Amniotic epithelial cell (primary cell): ENCODE data around the gene DOCK9.

ENCODE experiments used
- DNase-seq: peaks from one replicate; pipeline ENCODE4 v3.0.0-alpha.2; 2010; ENCODE audit warnings: low read depth

DOCK9 gene

DNA sequence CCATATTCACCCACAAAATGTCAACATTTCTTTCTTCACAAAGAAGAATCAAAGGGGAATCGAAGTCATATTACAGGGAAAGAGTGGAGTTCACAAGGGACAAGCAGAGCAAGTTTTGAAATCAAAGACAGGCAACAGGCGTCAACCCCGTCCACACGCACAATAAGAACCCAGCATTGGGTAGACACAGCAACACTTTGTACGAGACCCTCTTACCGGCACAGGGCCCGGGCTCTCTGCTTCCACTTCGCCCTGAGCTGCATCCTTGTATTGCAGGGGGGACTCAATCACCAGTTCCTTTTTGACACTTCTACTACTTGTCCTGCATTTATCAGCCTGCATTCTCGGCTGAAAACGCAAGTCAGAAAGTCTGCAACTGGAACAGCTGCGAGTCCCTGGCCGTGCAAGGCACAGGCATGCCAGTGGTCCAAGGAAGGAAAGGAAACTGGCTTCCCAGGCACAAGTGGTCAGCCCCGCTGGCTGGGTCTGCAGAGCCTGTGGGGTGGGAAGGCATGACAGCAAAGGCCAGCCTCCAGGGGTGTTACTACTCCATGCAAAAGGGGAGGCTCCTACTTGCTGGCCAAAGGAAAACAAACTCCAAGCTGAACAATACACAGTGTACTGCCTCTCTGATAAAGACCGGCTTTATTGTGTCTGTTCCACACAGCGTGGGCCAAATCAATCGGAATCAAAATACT lies at the start of gene DOCK9:
Gene DOCK9, minus strand, starts transcription at position 497 of the 698 bp plus-strand sequence. Its CDS starts 155 bp downstream, at position 342.
- DNase-seq: peak; percentile 76

- no peak for DNase-seq
These were observed 49.4 kb upstream of the DOCK9 start for GRCh38 chr13:99027260-99027659.

DNA sequence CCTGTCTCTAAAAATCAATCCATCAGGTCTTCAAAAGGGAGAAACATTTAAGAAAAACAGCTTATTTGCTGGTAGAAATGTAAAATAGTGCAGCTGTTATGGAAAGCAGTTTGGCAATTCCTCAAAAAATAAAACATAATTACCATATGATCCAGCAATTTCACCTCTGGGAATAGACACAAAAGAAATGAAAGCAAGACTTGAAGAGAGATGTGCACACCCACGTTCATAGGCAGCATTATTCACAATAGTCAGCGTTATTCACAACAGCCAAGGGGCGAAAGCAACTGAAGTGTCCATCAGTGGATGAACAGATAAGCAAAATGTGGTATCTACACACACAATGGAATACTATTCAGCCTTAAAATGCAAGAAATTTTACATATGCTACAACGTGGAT lies 45.1 kb upstream of the DOCK9 start:
- no peak for DNase-seq

DNA sequence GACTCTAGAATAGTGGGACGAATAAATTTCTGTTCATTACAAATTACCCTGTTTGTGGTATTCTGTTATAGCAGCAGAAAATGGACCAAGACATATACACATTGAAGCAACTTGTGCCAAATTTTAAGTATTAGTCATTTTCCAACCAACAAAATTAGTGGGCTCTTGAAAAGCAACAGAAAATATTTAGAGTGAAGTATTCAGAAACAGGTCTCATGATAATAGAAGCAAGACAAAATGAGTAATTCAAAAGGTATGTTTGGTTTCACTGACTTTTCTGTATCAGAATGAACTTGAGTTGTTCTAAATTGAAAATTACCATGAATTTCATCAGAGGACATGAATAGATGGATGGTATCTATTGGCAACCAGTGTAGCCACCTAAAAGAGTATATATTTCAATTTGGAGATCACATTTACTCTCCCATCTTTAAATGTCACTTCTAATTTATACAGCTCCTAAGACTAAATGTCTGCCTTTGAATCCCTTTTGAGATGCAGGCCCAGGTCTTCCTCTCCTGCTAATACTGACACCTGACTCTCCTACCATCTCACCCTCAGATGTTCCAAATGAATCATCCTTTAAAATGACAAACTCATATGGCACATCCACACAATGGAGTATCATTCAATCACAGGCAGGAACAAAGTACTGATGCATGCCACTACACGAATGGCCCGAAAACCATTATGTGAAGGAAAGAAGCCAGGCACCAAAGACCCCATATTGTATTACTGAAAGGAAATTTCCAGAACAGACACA lies 40.7 kb upstream of the DOCK9 start:
- DNase-seq: peak; percentile 49

DNA sequence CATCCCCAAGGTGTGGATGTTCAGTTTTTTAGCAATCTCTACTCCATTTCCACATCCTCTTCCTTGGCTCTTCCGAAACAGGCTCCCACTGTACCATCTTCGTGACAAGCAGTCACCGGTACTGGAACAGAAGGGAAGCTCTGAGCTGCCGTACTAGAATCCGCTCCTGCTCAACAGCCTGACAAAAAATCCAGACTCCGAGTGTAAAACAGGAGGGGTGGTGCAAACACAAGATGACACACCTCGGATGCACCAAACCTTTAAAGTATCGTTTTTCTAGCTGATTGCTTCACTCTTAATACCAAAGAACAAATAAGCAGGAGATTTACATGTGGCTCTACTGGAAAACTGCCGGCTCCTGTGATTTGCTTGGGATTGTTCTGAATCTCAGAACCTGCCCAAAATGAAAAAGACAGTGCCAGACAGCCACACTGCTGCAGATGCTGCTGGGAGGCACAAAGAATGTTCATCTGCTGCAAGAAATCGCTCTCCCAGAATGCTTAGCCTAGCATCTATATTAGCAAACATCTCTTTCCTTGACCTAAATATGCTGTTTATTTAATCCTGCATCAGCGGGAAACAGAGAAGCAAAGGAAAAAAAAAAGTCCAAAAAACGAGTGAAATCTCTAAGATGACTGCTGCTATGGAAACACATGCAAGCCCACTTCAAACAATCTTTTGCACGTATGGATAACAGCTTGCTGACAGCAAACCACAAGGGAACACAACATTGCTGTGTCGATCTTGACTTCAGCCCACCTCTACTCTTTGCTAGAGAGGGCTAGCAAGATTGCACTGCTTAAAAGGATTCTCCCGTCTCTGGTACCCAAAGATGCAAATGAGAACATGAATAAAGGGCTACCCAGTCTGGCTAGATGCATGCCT lies 38.0 kb upstream of the DOCK9 start:
- DNase-seq: no peak

GRCh38 chr13:99014522-99014921 lies 36.7 kb upstream of the DOCK9 start:
- no peak for DNase-seq

DNA sequence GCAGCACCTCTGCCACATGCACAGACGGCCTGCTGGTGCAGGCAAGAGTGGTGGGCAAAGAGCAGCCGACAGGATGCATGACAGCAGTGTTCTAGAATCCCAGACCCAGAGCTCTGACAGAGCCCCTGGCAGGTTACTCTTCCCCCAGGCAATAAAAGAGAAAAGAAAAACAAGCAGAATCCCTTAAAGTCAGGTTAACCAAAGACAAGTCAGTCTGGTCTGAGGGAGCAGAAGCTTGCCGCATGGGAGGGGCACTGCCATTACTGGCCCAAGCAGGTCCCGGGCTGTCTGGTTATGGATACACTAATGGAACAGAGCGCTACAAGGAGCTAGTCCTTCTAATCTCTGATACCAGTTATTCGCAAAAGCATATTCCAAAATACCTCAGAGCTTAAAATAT lies 36.1 kb upstream of the DOCK9 start:
- no peak for DNase-seq

GRCh38 chr13:99012539-99012938 lies 34.7 kb upstream of the DOCK9 start:
- DNase-seq: no peak

DNA sequence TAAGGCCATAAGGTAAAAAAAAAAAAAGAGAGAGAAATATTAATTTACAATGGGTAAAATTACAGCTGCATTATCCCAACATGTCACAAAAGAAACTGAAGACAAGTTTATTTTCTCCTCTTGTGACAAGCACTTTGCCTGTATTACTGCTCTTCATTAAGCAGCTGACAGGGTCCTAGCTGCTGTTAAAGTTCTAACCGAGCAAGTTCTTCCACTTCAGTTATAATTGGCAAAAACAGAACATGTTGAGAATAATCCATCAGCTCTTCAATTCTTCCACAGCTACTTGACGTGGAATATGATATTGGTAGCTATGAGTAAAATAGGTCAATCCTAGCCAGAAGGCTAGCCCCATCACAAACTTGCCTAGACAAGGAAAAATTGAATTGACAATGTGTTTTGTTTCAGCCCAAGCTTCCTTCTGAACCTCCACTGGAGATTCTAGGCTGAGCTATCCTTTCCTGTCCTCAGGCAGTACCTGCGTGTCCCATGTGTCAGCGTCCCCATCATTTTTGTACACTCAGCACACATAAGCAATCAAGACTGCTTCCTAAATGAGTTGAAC lies 32.2 kb upstream of the DOCK9 start:
- DNase-seq: no peak

GRCh38 chr13:99008577-99008976 lies 30.7 kb upstream of the DOCK9 start:
- no peak for DNase-seq

DNA sequence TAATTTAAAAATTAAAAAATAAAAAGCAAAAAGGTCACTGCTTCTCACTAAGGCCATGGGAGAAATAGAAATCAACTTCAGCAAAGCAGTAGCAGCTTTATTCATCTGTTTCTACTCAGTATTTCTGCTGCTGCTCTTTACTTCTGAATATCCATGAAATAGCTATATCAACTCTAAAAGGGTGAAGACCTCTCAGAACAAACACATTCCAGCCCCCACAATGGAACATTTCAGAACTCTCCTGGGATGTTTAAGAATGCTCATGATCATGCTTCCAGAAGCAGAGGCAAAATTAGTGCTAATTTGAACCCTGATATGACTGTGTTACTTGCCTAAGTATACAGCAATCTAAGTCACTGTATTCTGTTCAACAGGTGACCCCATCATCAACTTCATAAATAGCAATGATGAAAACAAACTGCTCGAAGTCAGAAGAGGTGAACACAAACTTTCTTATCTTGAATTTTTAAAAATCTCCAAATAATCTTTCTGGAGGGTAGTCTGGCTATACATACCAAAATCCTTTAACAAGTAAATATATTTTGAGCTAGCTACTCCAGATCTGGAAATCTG lies 29.6 kb upstream of the DOCK9 start:
- DNase-seq: no peak

GRCh38 chr13:99005609-99006008 lies 27.7 kb upstream of the DOCK9 start:
- DNase-seq: peak; percentile 35

GRCh38 chr13:99004978-99005377 lies 27.1 kb upstream of the DOCK9 start:
- DNase-seq: no peak

DNA sequence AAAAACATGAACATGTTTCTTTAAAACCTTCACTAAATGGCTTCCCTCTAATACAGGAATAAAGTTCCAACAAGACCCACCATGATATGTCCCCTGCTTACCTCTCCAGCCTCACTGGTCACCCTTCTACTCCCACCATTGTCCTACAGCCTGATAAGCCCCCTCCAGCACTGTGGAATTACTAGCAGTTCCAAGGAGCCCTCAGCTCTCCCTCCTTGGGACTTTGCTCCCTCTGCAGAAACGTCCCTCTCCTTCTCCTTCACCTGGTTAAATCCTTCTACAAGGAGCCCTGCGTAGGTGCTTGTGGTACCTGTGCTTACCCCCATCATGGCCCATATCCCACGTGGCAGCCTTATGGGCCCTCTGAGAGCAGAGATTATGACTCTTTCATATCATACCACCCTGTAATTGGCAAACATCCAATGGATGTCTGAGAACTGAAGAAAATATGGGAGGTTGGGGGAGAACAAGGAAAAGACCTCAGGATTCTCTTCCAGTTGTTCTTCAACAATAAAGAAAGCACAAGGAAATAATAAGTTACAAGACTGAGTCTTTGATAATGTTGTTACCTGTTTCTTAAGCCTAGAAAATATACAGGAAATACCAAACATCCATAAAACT lies 26.1 kb upstream of the DOCK9 start:
- peak; percentile 20 for DNase-seq

- no peak for DNase-seq
These were observed 25.3 kb upstream of the DOCK9 start for GRCh38 chr13:99003186-99003585.

DNA sequence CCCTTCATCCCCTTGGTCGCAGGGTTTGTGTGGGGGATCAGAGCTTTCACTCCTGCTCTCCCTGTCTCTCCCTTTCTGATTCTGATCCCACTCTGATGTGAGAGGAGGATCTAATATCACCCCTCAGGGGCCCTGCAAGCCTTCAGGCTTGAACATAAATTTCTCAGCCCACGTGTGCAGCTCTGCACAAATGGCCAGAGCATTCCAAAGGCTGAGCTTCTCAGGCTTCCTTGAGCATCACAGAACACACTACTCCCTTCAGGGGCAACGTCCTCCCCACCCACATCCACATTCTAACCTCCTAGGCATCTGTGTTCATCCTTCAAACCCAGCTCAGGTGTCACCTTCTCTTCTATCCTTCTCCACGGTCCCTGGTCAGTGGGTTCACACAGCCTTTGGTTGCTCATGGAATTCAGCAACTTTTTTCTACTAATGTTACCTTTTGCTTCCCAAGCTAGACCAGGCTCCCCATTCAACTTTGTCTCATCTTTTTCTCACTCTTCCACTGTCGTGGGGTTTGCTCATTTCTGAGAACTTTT lies 24.4 kb upstream of the DOCK9 start:
- no peak for DNase-seq

DNA sequence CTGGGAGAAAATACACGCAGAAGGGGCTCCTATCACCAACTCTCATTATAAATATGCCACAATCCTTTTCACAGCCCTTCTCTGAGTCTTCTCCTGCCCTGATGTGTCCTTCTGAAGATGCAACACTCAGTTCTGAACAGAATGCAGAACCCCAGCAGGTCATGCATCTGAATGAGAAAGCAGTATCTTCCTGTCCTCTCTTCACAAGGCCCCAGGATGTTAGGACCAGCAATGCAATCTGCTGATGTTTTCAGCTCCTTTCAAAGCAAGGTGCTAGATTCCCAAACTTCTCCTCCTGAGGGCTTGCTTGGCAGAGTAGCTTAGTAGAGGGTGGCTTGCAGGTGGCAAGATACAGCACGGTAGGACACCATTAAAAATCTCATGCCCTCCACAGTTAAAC lies 22.3 kb upstream of the DOCK9 start:
- DNase-seq: no peak

DNA sequence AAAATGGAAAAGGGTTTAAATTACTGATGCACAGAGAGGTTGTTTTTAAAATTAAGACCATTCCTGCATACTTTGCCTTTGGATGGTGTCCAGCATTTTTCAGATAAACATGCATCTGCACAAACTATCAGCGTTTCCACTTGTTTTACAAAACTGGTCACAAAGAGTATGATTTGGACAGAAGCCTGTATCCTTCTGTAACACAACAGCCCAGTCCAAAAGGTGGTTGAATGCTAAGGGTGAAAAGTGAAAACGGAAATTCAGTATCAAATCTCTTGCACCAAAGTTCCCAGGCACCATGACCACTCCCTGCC lies 21.7 kb upstream of the DOCK9 start:
- DNase-seq: peak; percentile 26

DNA sequence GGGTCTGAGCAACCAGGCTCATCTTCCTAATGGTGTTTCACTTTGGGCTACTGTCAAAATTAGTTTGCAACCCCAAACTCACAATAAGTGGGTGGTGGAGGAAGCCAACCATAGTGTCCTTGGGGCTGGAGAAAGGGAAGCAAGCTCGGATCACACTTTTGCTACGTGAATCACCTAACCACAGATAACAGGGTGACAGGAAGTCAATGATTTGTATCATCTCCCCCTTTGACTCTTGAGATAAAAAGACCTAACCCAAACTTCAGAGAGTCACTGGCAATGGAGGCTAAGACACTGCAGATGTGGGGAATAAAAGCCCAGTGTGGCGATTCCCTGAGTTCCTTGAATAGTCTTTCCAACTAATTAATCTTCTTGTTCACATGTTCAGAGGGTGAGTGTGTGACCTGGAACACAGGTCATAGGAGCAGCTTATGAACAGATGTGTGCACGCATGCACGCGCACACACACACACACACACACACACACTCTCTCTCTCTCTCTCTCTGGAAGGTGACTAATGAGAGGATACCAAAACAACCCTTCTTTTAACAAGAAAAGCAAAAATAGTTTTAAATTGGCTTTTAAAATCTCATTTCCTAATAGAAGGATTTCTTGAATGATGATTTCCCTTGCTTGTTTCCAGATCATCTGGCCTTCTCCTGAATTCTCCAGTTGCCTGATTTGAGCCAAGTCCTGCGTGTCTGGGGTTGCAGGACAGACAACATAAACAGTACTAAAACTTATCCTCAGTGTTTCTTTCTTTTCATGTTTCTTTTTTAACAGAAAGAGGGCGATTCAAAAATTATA lies 21.2 kb upstream of the DOCK9 start:
- peak; percentile 80 for DNase-seq
